HCT116 (cell line): Measurements from ENCODE around the gene NTN4.

Experiments
- CBX3 ChIP-seq: IDR thresholded peaks from 2 replicates; pipeline ENCODE4 v1.6.1; 2012; ENCODE audit warnings: low read depth
- CEBPB ChIP-seq: IDR thresholded peaks from 2 replicates; pipeline ENCODE4 v1.6.1; 2012; ENCODE audit warnings: low read depth
- CTCF ChIP-seq, 3 experiments: fragments of 200-600 bp in 1 of 3; sonication (generic) in 1 of 3; IDR thresholded peaks in 2 of 3; conservative IDR thresholded peaks in 1 of 3; 2 replicates each; pipeline ENCODE4 v1.5.1; 2012 to 2017; ENCODE audit warnings: low read depth in 2 of 3, low read length in 2 of 3, antibody characterized with exemption in 1 of 3, borderline replicate concordance in 1 of 3, control low read depth in 1 of 3, mild to moderate bottlenecking in 1 of 3, mixed read lengths in 1 of 3, mixed run types in 1 of 3, moderate library complexity in 1 of 3; ENCODE audit not compliant: insufficient read depth in 1 of 3
- EGR1 ChIP-seq: IDR thresholded peaks from 2 replicates; pipeline ENCODE4 v1.6.1; 2012; ENCODE audit warnings: low read depth
- EZH2phosphoT487 ChIP-seq: fragments of 200-600 bp; IDR thresholded peaks from 2 replicates; pipeline ENCODE4 v1.6.1; 2018; ENCODE audit warnings: antibody characterized with exemption, borderline replicate concordance
- JUND ChIP-seq: IDR thresholded peaks from 2 replicates; pipeline ENCODE4 v1.6.1; 2012
- POLR2A ChIP-seq: IDR thresholded peaks from 2 replicates; pipeline ENCODE4 v1.7.0; 2011; ENCODE audit warnings: borderline replicate concordance; ENCODE audit not compliant: insufficient read depth, insufficient read length; ENCODE audit errors: extremely low read depth
- POLR2AphosphoS5 ChIP-seq: IDR thresholded peaks from 2 replicates; pipeline ENCODE4 v1.6.1; 2011; ENCODE audit warnings: mild to moderate bottlenecking, low read depth, low read length, moderate library complexity
- REST ChIP-seq: IDR thresholded peaks from 2 replicates; pipeline ENCODE4 v1.6.1; 2012; ENCODE audit warnings: low read depth
- SRF ChIP-seq: IDR thresholded peaks from 2 replicates; pipeline ENCODE4 v1.6.1; 2012; ENCODE audit warnings: low read depth
- TCF7L2 ChIP-seq: IDR thresholded peaks from 2 replicates; pipeline ENCODE4 v1.7.0; 2011; ENCODE audit warnings: borderline replicate concordance, inconsistent platforms; ENCODE audit not compliant: insufficient read depth, insufficient read length; ENCODE audit errors: extremely low read depth
- YY1 ChIP-seq: IDR thresholded peaks from 2 replicates; pipeline ENCODE4 v1.6.1; 2011; ENCODE audit warnings: low read length, low read depth, moderate library complexity, mild to moderate bottlenecking; ENCODE audit not compliant: insufficient replicate concordance; ENCODE audit errors: extremely low read depth
- ZBTB33 ChIP-seq: IDR thresholded peaks from 2 replicates; pipeline ENCODE4 v1.6.1; 2011; ENCODE audit warnings: mild to moderate bottlenecking, low read length, moderate library complexity; ENCODE audit not compliant: insufficient replicate concordance; ENCODE audit errors: extremely low read depth
- ZFX ChIP-seq: fragments of 450-650 bp; IDR thresholded peaks from 2 replicates; pipeline ENCODE4 v1.6.1; 2017

GRCh38 chr12:95755261-95755865 is 35.2 kb downstream of the NTN4 start:
- TF ChIP-seq YY1 (no peak), EZH2phosphoT487 (no peak), POLR2AphosphoS5 (no peak), CTCF (IDR thresholded peaks at IDR 0.05 in 2 of 3, conservative IDR thresholded peaks at IDR 0.05 in 1 of 3; ENCODE audit: borderline replicate concordance in 1 of 3, insufficient read depth in 1 of 3, low read depth in 2 of 3, low read length in 2 of 3) (no peak), REST (no peak), EGR1 (no peak), ZBTB33 (no peak), POLR2A (no peak), CBX3 (no peak), TCF7L2 (no peak), SRF (no peak), CEBPB (no peak), JUND (no peak), ZFX (no peak)
